Erythroblast (primary cell): ENCODE measurements around the gene C1orf174.

Experiments
- DNase-seq, 2 experiments: peaks; one replicate each; lab custom pipeline; 2025; lab: John Stamatoyannopoulos, UW
- GATA1 ChIP-seq: IDR thresholded peaks from 2 replicates; pipeline ENCODE4 v1.6.1; 2011; ENCODE audit warnings: low read depth, mild to moderate bottlenecking, control low read depth, low read length, moderate library complexity
- POLR2A ChIP-seq: IDR thresholded peaks from 2 replicates; pipeline ENCODE4 v1.6.1; 2011; ENCODE audit warnings: mild to moderate bottlenecking, low read length

The C1orf174 gene

GRCh38 chr1:3900150-3900968 is at the start of gene C1orf174:
C1orf174 (minus strand) TSS chr1:3900272; CDS start chr1:3900186, 86 bp downstream.
- DNase-seq: peak; percentile 98 to 99
- TF ChIP-seq POLR2A (peak; percentile 40), GATA1 (no peak)

GRCh38 chr1:3948344-3948743 is 48.3 kb upstream of the C1orf174 start:
- TF ChIP-seq POLR2A (no peak), GATA1 (no peak)

GRCh38 chr1:3945916-3946840 is 46.1 kb upstream of the C1orf174 start:
- DNase-seq: no peak
- TF ChIP-seq POLR2A: no peak
- no peak for TF ChIP-seq GATA1

More at GRCh38 chr1:3948344-3948743, 48.3 kb upstream of the C1orf174 start:
- no peak for DNase-seq

- no peak for TF ChIP-seq POLR2A
- DNase-seq: no peak
Observed at GRCh38 chr1:3945222-3945621, 45.1 kb upstream of the C1orf174 start.

GRCh38 chr1:3944578-3945125 is 44.6 kb upstream of the C1orf174 start:
- TF ChIP-seq POLR2A (no peak), GATA1 (no peak)
- DNase-seq: no peak

- DNase-seq: no peak
- no peak for TF ChIP-seq POLR2A
- TF ChIP-seq GATA1: no peak
Observed at GRCh38 chr1:3943806-3944577, 43.9 kb upstream of the C1orf174 start.

- TF ChIP-seq GATA1 (no peak), POLR2A (no peak)
- DNase-seq: no peak
Observed at GRCh38 chr1:3943123-3943431, 43.0 kb upstream of the C1orf174 start.

GRCh38 chr1:3942416-3943122 is 42.5 kb upstream of the C1orf174 start:
- TF ChIP-seq POLR2A: no peak
- no peak for TF ChIP-seq GATA1
- DNase-seq: no peak

GRCh38 chr1:3940754-3941345 is 40.8 kb upstream of the C1orf174 start:
- TF ChIP-seq POLR2A: no peak
- no peak for TF ChIP-seq GATA1
- DNase-seq: no peak

- no peak for DNase-seq
- TF ChIP-seq GATA1 (no peak), POLR2A (no peak)
Observed at GRCh38 chr1:3940081-3940753, 40.1 kb upstream of the C1orf174 start.

- no peak for DNase-seq
- TF ChIP-seq GATA1 (no peak), POLR2A (no peak)
Observed at GRCh38 chr1:3939242-3940080, 39.4 kb upstream of the C1orf174 start.
